Activated T-cell treated with anti-CD3 and anti-CD28 coated beads, Interleukin-2, amount 50 U/mL, for 1 hour (primary cell): Measurements from ENCODE around the gene SIAE.
A peak's percentile ranks its signal among the peaks of the same experiment; 100 is the strongest.

Experiments used
- DNase-seq: peaks from one replicate; pipeline ENCODE4 v3.0.0-alpha.2; 2020

The SIAE gene, protein sequence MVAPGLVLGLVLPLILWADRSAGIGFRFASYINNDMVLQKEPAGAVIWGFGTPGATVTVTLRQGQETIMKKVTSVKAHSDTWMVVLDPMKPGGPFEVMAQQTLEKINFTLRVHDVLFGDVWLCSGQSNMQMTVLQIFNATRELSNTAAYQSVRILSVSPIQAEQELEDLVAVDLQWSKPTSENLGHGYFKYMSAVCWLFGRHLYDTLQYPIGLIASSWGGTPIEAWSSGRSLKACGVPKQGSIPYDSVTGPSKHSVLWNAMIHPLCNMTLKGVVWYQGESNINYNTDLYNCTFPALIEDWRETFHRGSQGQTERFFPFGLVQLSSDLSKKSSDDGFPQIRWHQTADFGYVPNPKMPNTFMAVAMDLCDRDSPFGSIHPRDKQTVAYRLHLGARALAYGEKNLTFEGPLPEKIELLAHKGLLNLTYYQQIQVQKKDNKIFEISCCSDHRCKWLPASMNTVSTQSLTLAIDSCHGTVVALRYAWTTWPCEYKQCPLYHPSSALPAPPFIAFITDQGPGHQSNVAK

GRCh38 chr11:124673333-124674167, at the start of gene SIAE, which contains the start of gene SPA17:
Gene SIAE (minus strand): TSS chr11:124673739. CDS start chr11:124673708, 31 bp downstream.
Gene SPA17 (plus strand): TSS chr11:124673904. CDS start chr11:124675265, 1,361 bp downstream.
- DNase-seq = peak; percentile 81

DNA sequence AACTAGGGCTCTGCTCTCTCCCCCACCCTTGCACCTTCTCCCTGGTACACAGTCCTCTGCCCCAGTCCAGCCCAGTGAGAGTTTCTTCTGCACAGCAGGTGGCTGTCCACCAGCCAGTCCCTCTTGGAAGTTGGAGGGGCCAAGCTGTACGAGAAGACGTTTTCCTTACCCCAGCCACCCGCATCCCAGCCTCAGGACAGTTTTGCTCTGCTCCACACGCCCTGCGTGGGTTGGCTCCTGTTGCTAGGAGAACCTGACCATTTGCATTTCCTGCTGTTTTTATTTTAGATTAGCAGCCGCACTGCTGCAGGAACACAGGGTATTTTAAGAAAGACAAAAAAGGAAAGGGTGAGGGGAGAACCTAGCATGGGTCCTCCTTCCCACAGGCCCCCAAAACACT, 48.6 kb upstream of the SIAE start:
- DNase-seq = no peak

- DNase-seq = no peak
These were observed 46.0 kb upstream of the SIAE start for GRCh38 chr11:124719534-124719933.

GRCh38 chr11:124718801-124719200, 45.3 kb upstream of the SIAE start:
- no peak for DNase-seq

DNA sequence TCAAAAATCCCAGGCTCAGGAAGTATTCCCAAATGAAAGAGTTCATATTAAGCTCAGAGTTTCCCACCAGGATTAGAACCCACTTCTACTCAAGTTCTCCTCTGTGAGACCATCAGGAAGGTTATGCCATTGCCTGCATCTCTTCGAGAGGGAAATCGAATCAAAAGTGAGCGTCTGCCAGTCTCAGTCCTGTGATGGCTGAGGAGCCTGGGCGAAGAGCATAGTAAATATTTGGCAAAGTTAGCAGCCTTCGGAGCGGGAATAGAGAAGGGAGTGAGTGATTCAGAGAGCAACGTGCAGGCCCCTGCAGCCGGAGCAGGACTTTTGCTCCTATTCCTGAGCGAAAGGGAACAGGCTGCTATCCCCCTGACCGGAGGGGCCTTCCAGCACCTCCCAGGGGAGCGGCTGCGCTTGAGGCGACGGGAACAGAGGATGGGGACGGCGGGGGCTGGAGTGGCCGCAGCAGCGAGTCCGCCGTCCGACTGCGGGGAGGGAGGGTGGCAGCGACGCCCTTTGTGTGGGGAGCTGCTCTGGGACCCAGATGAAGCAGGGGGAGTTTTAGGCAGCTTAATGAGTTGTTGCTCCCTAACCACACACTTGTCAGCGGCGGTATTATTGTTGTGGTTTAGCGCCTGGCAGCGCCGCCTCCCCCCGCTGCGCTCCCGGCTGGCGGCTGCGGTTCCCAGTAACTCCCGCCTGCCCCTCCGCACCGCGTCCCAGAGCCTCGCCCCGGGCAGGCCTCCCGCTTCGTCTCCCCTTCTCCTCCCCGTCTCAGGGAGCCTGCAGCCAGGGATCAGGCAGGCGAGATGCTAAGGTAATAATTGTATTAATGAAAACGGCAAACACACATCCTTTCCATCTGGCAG, 44.5 kb upstream of the SIAE start:
- DNase-seq = peak; percentile 29

GRCh38 chr11:124717421-124717785, 43.9 kb upstream of the SIAE start:
- DNase-seq = no peak

- no peak for DNase-seq
These were observed 43.1 kb upstream of the SIAE start for GRCh38 chr11:124716591-124716990.

DNA sequence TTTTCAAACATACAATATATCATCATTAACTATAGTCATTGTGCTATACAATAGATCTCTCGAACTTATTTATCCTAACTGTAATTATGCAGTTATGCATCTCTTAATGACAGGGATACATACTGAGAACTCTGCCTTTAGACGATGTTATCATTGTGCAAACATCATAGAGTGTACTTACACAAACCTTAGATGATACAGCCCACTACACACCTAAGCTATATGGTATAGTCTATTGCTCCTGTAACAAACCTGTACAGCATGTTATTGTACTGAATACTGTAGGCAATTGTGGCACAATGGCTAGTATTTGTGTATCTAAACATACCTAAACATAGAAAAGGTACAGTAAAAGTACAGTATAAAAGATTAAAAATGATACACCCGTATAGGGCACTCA, 38.9 kb upstream of the SIAE start:
- DNase-seq = no peak

DNA sequence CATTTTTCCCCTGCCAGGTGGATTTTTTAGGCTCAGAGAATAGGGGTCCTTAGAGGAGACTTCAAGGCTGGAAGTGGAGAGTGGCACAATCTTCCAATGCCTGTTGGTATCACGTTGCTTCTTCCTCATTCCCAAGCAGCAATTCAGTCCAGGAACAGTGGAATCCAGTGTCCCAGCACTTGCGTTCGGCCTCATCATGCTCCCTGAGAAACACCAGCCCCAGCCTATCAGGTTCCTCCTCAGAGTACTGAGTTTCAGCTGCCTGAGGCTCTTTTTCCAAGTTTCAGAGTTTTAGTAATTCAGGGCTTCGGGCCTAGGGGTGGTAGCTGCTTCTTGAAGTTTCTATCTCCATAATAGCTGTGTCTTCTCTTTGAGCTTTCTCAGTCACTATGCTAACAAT, 34.3 kb upstream of the SIAE start:
- no peak for DNase-seq

DNA sequence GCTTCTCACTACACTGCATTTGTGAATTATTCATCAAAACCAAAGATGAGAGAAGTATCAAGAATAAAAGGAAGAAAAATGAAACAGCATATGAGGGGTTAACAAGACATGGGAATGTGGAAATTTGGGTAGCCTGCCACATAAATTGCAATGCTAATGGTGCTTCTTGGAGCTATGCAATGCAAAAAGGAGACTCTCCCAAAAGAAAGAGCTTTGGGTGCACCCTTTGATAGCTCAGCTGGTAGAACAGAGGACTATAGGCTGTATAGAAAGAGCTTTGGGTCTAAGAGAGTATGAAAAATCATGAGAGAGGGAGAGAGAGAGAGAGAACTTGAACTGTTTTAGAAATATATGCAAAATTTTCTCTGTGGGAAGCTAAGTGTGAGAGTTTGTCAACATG, 26.5 kb upstream of the SIAE start:
- no peak for DNase-seq

DNA sequence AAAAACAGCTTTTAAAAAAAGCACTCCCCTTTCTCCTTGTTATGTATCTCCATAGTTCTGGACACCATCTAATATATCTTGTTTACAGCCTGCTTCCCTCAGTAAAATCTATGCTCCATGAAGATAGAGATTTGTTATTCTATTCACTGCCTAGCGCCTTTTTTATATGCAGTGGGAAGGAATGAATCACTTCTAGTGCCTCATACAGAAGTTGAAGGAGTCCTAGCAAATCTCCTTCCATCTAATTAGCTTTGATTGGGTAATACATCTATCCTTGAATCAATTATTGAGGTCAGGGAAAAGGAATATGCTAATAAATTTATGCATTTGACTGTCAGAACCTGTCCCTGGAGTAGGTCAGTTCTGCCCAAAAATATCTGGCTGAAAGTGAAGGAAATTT, 26.0 kb upstream of the SIAE start:
- DNase-seq = no peak

DNA sequence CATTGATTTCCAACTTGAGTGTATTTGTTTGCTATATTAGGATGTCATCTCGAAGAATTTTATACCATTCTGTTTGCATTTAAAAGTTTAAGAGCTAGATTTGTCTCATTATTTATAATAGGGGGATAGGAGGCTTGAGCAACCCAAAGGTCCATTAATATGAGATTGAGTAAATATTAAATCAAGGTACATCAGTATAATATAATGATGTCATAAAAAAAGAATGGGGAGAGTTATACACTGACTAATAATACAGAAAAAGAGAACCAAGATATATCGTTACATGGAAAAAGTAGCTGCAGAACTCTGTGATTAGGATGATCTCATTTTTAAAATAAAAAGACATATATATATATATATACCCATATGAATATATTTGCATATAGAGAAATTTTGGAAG, 19.6 kb upstream of the SIAE start:
- no peak for DNase-seq

DNA sequence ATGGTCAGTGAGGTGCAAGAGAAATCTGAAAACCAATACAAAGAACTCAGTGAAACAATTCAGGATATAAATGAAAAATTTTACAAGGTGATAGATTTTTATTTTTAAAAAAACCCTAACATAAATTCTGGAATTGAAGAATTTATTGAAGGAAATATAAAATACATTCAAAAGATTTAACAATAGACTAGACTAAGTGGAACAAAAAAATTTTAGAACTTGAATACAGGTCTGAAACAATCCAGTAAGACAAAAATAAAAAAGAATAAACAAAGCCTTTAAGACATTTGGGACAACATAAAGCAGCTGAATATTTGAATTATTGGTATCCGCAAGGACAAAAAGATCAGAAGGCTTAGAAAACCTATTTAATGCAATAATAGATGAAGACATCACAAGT, 8.9 kb upstream of the SIAE start:
- DNase-seq = no peak

- no peak for DNase-seq
These were observed 7.9 kb upstream of the SIAE start for GRCh38 chr11:124681421-124681820.

- DNase-seq = no peak
These were observed 4.9 kb upstream of the SIAE start for GRCh38 chr11:124678416-124678815.

- DNase-seq = no peak
These were observed 2.8 kb upstream of the SIAE start for GRCh38 chr11:124676386-124676785.

DNA sequence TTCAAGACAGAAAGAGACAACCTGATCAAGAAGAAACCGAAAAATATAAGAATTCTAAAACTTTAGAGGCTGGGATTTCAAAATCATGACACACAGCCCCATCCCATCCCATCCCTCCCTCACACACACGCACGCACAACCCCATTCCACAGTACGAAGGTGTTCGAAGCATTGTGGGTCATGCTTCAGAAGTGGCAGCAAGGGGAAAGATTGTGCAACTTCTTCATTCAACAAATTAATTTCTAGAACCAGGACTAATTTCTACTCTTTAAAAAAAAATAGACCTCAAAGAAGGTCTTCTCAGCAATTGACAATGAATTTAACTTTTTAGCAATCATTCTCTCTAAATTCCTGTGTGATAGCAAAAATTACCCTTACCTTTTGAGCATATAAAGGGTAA, 1.0 kb upstream of the SIAE start:
- DNase-seq = no peak

- DNase-seq = no peak
These were observed 604 bp upstream of the SIAE start for GRCh38 chr11:124674168-124674517.

DNA sequence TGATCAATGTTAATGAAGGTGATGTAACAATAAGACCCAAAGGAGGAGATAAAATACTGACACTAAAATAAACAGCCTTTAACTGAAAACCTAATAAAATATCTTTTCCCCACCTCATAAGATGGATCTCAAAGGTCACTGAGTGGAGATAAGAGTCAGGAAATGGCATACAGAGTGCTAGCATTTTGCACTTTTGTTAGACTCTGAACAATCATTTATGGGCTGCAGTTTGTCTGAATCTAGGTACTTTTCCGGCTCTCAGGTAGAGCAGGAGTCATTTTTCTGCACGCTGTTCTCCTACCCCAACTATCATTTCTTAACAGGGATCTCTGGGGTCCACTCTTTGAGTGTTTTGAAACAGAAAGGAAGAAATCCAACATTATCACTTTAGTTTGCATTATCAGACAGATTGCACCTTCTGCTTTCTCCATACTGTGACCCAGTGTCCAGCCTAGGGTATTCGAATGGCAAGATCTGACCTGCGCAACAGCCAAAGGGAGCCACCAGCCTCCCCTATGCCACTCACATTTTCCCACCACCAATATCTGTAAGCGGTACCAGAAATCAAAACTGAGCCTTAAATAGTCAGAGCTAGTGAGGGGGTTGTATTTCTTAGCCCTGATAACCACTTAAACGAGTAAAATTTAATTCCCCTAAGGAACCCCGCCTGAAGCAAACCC, 863 bp downstream of the SIAE start:
- DNase-seq = no peak

DNA sequence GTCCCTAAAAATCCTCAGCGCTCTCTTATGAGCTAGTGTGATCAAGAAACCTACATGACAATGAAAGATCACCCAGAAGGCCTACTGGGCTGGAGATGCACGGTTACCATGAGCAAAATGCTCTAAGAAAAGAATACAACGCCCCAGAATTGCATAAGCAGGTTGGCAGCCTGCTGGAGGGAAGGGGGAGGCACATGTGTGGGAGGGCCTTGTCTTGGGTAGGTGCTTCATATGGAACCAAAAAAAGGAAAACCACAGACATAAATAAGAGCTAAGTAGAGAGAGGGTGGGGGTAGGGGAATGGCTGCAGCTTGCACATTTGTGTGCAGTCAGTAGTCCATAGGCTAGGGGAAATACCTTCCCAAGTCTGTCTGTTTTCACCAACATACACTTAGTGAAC, 2.8 kb downstream of the SIAE start:
- peak; percentile 46 for DNase-seq

DNA sequence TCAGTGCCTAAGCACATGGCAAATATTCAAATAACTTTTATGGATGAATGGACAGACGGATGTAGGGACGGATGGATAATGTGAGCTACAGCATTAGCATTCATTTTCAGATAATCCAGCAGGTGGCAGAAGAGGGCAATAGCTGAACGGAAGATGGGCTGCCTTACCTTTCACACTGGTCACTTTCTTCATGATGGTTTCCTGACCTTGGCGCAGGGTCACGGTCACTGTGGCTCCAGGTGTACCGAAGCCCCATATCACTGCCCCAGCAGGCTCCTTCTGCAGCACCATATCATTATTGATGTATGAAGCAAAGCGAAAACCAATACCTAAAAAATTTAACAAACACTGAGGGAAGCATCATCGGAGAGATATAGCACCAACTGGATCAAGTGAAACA, 4.3 kb downstream of the SIAE start:
- peak; percentile 37 for DNase-seq

DNA sequence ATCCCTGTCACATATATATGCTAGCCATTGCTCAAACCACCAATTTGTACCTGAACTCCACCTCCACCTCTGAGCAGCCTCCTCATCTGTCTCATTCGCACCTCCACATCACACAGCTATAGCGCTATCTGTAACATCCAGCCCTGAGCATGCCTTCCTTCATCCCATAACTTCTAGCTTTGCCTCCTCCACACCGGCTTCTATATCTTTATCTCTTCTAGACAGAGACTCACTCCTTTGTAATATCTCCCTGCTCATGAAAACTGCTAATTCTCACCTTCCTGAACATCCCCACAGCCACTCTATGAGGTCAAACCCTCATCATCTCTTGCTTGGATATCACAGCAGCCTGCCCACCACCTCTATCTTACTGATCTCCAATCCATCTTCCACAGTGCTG, 5.9 kb downstream of the SIAE start:
- no peak for DNase-seq
